KMS-11 (cell line): Measurements from ENCODE around the gene HDDC3.

Source experiments
- H2AFZ ChIP-seq: fragments of 200-600 bp; sonication (generic); 2 replicates; pipeline ENCODE4 v1.6.1; 2016; ENCODE audit warnings: antibody characterized with exemption, mixed run types, low read depth
- H3K27ac ChIP-seq: fragments of 200-600 bp; sonication (generic); 2 replicates; pipeline ENCODE4 v1.6.1; 2016; ENCODE audit warnings: mild to moderate bottlenecking, mixed run types
- H3K27me3 ChIP-seq: fragments of 200-600 bp; sonication (generic); 2 replicates; pipeline ENCODE4 v1.6.1; 2017; ENCODE audit warnings: mild to moderate bottlenecking, low read depth, mixed run types, moderate library complexity; ENCODE audit not compliant: insufficient read depth
- H3K36me3 ChIP-seq: fragments of 200-600 bp; sonication (generic); 2 replicates; pipeline ENCODE4 v1.6.1; 2017; ENCODE audit warnings: mild to moderate bottlenecking, mixed run types; ENCODE audit not compliant: insufficient read depth
- H3K4me1 ChIP-seq: fragments of 200-600 bp; sonication (generic); 2 replicates; pipeline ENCODE4 v1.6.1; 2016; ENCODE audit warnings: mild to moderate bottlenecking, low read depth, mixed run types; ENCODE audit not compliant: poor library complexity, severe bottlenecking
- H3K4me2 ChIP-seq: fragments of 200-600 bp; sonication (generic); 2 replicates; pipeline ENCODE4 v1.7.0; 2016; ENCODE audit warnings: mild to moderate bottlenecking, mixed run types
- H3K4me3 ChIP-seq: fragments of 200-600 bp; sonication (generic); IDR thresholded peaks from 2 replicates; pipeline ENCODE4 v1.6.1; 2017; ENCODE audit warnings: low read depth, low read length, mixed read lengths; ENCODE audit not compliant: insufficient read depth
- H3K79me2 ChIP-seq: fragments of 200-600 bp; sonication (generic); 2 replicates; pipeline ENCODE4 v1.6.1; 2016; ENCODE audit warnings: low read depth, mixed run types; ENCODE audit not compliant: insufficient read depth
- H3K9ac ChIP-seq: fragments of 200-600 bp; sonication (generic); 2 replicates; pipeline ENCODE4 v1.6.1; 2016; ENCODE audit warnings: mild to moderate bottlenecking, mixed run types
- H4K20me1 ChIP-seq: fragments of 200-600 bp; sonication (generic); 2 replicates; pipeline ENCODE4 v1.6.1; 2016; ENCODE audit warnings: mild to moderate bottlenecking, mixed run types; ENCODE audit not compliant: insufficient read depth
- CTCF ChIP-seq: fragments of 200-600 bp; sonication (generic); conservative IDR thresholded peaks from 2 replicates; pipeline ENCODE4 v1.6.1; 2017; ENCODE audit warnings: low read depth, mild to moderate bottlenecking, antibody characterized with exemption, low read length, moderate library complexity, mixed read lengths

HDDC3 gene

GRCh38 chr15:90948506-90948905 lies 16.2 kb upstream of the HDDC3 start:
- no peaks in the 10 kb centered on the region for H3K27me3 ChIP-seq
- H4K20me1 ChIP-seq, result no peaks in the 10 kb centered on the region
- no peaks in the 10 kb centered on the region for H3K4me1 ChIP-seq
- no peak overlapping the region for H3K4me2 ChIP-seq
- no peaks in the 10 kb centered on the region for H3K36me3 ChIP-seq
- no peak overlapping the region for H3K9ac ChIP-seq
- H3K4me3 ChIP-seq, result no peak overlapping the region
- no peak for TF ChIP-seq CTCF
- H3K27ac ChIP-seq, result no peak overlapping the region
- H2AFZ ChIP-seq, result no peak overlapping the region
- no peaks in the 10 kb centered on the region for H3K79me2 ChIP-seq

GRCh38 chr15:90947577-90948357 lies 15.4 kb upstream of the HDDC3 start:
- Histone ChIP-seq H3K36me3 (no peaks in the 10 kb centered on the region), H3K27me3 (no peaks in the 10 kb centered on the region), H3K4me1 (no peaks in the 10 kb centered on the region), H3K27ac (no peak overlapping the region), H3K9ac (no peak overlapping the region), H3K79me2 (no peaks in the 10 kb centered on the region), H4K20me1 (no peaks in the 10 kb centered on the region), H2AFZ (no peak overlapping the region), H3K4me3 (no peak overlapping the region), H3K4me2 (no peak overlapping the region)
- no peak for TF ChIP-seq CTCF

- Histone ChIP-seq H3K36me3 (no peaks in the 10 kb centered on the region), H3K4me3 (no peak overlapping the region), H3K79me2 (no peaks in the 10 kb centered on the region), H3K27me3 (no peaks in the 10 kb centered on the region), H3K4me1 (no peaks in the 10 kb centered on the region), H3K9ac (no peak overlapping the region), H3K27ac (no peak overlapping the region), H4K20me1 (no peaks in the 10 kb centered on the region), H2AFZ (no peak overlapping the region), H3K4me2 (no peak overlapping the region)
- TF ChIP-seq CTCF, result no peak
Observed at GRCh38 chr15:90946941-90947576, 14.7 kb upstream of the HDDC3 start.

GRCh38 chr15:90946538-90946937 lies 14.2 kb upstream of the HDDC3 start:
- Histone ChIP-seq H3K27ac (no peak overlapping the region), H3K4me3 (no peak overlapping the region), H3K36me3 (no peaks in the 10 kb centered on the region), H4K20me1 (no peaks in the 10 kb centered on the region), H3K4me2 (no peak overlapping the region), H2AFZ (no peak overlapping the region), H3K4me1 (no peaks in the 10 kb centered on the region), H3K79me2 (no peaks in the 10 kb centered on the region), H3K9ac (no peak overlapping the region), H3K27me3 (no peaks in the 10 kb centered on the region)
- TF ChIP-seq CTCF, result no peak
